HG02852 (cell line): ENCODE data around the gene PNMA8C.
"Not testable (repeated sequence)": the region's sequence is repeated elsewhere in the genome, so short reads cannot be mapped to it uniquely, and the experiment has no call there.

Experiments
- ATAC-seq: cut with Tn5 transposase; IDR thresholded peaks from one replicate; pipeline ENCODE4 v1.9.1; 2021; ENCODE audit warnings: mild to moderate bottlenecking, moderate library complexity; ENCODE audit not compliant: unreplicated experiment

The PNMA8C gene

GRCh38 chr19:46391296-46392251, 37.2 kb downstream of the PNMA8C start:
- no peak for ATAC-seq

GRCh38 chr19:46390866-46391265, 37.9 kb downstream of the PNMA8C start:
- no peak for ATAC-seq

GRCh38 chr19:46390121-46390858, 38.4 kb downstream of the PNMA8C start:
- ATAC-seq: no peak

GRCh38 chr19:46388311-46389095, 40.2 kb downstream of the PNMA8C start:
- no peak for ATAC-seq

- ATAC-seq: no peak
These were observed 41.0 kb downstream of the PNMA8C start for GRCh38 chr19:46387713-46388130.

DNA sequence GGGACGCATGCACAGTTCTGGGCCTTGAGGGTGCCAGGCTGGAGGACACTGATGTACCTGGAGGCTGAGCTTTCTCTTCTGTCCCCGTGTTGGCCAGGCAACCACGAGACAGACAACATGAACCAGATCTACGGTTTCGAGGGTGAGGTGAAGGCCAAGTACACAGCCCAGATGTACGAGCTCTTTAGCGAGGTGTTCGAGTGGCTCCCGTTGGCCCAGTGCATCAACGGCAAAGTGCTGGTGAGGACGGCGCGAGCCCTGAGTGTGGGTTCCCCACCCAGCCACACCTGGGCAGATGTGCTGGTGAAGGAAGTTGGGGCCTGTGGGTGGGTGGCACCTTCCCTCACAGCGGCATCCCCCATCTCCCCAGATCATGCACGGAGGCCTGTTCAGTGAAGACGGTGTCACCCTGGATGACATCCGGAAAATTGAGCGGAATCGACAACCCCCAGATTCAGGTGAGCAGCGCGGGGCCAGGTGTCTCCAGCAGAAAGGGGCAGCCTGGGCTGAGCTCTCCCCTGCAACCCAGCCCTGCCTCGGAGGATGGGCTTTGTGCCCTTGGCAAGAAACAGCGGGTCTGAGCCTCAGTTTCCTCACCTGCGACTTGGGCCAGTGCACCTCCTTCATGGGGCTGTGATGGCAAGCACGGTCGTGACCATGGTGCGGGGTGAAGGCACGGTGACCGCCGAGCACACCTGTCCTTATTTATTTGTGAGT, 41.6 kb downstream of the PNMA8C start:
- ATAC-seq: no peak

DNA sequence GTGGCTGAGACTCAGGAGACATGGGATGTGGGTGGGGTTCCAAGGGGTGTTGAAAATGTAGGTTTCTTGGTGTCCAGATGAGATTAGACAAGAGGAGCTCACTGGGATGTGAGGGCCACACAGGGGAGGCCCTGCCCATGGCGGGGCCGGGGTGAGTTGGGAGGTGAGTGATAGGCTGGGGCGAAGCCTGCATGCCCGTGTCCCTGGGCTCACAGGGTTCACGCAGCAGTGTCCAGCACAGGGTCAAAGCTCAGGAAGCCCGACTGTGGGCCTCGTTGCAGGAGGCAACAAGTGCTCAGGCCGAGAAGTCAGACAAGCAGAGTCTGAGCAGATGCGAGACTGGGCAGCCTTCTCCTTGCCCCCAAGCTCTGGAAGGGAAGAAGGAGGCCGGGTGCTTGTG, 42.6 kb downstream of the PNMA8C start:
- no peak for ATAC-seq

DNA sequence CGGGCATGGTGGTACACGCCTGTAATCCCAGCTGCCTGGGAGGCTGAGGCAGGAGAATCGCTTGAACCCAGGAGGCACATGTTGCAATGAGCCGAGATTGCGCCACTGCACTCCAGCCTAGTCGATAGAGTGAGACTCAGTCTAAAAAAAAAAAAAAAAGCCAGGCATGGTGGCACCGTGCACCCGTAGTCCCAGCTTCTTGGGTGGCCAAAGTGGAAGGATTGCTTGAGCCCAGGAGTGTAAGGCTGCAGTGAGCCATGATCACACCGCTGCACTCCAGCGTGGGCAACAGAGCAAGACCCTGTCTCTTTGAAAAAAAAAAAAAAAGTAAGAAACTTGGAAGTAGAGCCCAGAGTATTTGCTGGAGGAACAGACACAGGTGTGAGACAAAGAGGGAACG, 43.1 kb downstream of the PNMA8C start:
- ATAC-seq: no peak

DNA sequence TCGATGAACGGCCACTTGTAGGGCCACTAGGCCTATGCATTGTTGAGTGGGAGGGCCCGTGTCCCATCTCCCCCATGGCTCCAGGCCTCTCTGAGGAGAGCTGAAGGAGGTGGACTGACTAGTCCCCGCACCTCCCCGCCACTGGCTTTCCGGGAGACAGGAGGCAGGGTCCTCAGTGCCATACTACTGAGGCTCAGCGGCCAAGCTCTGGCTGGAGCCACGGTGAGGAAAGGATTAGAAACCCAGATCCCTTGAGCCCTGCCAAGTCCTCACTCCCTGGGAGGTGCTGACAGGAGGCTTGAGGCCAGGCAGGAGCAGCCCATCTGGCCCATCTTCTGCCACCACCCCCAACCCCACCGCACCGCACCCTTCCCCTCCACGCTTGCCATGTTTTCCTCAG, 44.3 kb downstream of the PNMA8C start:
- no peak for ATAC-seq

GRCh38 chr19:46383846-46384245, 44.9 kb downstream of the PNMA8C start:
- no peak for ATAC-seq

- no peak for ATAC-seq
These were observed 45.4 kb downstream of the PNMA8C start for GRCh38 chr19:46383171-46383815.

DNA sequence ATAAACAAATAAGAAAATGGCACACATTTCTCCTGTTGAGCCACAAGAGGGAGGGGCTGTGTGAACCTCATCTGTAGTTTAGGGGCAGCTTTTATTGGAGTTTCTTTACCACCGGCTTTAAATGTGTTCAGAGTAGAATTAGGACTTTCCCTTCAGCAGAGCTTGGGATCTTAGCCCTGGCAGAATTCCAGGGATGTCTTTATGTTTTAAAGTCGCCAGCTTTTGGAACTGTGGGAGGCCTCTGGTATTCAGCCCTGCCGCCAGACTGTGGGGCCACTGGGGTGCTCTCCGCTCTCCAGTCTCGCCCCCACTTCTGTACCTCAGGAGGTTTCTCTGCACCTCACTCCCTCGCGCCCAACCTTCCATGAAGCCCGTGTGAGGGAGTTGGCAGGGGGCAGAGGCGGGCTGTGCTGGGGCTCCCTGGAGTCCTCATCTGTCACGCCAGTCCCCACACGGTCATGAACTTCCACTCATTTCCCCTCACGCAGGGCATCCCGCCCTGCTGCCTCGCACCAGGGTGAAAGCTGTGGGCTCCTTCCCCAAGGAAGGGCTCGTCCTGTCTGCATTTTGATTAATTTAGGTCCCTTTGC, 46.9 kb downstream of the PNMA8C start:
- no peak for ATAC-seq

DNA sequence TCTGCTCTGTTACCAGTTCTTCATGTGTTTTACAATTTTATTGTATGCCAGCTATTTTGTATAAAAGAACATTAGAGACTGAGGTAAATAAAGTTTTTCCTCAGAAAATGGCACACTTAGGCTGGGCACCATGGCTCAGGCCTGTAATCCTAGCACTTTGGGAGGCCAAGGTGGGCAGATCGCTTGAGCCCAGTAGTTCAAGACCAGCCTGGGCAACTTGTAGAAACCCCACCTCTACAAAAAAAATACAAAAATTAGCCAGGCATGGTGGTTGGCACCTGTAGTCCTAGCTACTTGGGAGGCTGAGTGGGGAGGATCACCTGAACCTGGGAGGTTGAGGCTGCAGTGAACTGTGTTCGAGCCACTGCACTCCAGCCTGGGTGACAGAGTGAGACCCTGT, 47.4 kb downstream of the PNMA8C start:
- ATAC-seq: no peak

DNA sequence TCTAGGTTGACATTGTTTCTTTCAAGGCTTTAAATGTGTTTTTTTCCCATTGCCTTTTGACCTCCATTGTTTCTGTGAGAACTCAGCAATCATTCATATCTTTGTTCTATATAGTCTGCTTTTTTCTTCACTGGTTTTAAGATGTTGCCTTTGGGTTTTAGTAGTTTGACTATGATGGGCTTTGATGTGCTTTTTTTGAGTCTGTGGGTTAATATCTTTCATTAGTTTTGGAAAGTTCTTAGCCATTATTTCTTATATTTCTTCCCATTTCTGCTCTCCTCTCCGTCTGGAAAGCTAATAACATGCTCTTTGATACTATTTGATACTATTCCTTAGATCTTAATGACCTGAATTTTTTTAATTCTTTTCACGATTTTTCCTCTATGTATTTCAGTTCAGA, 48.0 kb downstream of the PNMA8C start:
- no peak for ATAC-seq

DNA sequence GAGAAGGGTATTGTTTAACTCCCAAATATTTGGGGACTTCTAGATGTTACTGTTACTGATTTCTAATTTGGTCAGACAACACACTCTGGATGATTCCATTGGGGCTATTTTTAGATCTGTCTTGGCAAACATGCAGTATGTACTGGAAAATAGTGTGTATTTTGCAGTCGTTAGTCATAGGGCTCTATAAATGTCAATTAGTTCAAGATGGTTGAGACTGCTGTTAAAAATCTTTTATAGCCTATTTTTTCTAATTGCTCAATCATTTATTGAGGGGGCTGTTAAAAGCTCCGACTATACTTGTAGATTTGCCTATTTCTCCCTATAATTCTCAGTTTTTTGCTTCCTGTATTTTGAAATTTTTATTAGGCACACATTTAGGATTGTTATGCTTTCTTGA, 50.5 kb downstream of the PNMA8C start:
- no peak for ATAC-seq

GRCh38 chr19:46376241-46377153, 52.2 kb downstream of the PNMA8C start:
- no peak for ATAC-seq

GRCh38 chr19:46375476-46376067, 53.2 kb downstream of the PNMA8C start:
- ATAC-seq: not testable (repeated sequence)
